H1 (cell line): Measurements from ENCODE around the gene AAK1. TPM values are rescaled to one million over a fixed set of nuclear protein-coding genes. Genes with fewer than 3 reads are reported as not detected.

ENCODE experiments used
- CTCF ChIA-PET: fragments of 300-600 bp; sonication (Branson Sonifier 250); formaldehyde crosslinking; loops from one replicate; lab custom pipeline; 2021; ENCODE audit not compliant: partially characterized antibody; lab: Charles Lee
- POLR2A ChIA-PET: fragments of 300-600 bp; sonication (Branson Sonifier 250); formaldehyde crosslinking; loops from one replicate; lab custom pipeline; 2021; ENCODE audit warnings: inconsistent platforms; ENCODE audit not compliant: partially characterized antibody; lab: Charles Lee
- DNase-seq, 2 experiments: peaks; one replicate each; pipeline versions ENCODE4 v3.0.0 to v3.0.0-alpha.2; 2010 to 2022; ENCODE audit warnings: low spot score in 2 of 2, low read depth in 1 of 2, mixed read lengths in 1 of 2
- FAIRE-seq: peaks from 2 replicates; lab custom pipeline; 2011; peaks lifted over from hg19 to GRCh38; lab: Jason Lieb, UNC
- H2AFZ ChIP-seq: 2 replicates; pipeline ENCODE4 v1.8.1; 2012; ENCODE audit warnings: low read length, inconsistent platforms
- H2AK5ac ChIP-seq: 2 replicates; pipeline ENCODE4 v1.6.1; 2013; ENCODE audit warnings: low read depth, low read length
- H2BK120ac ChIP-seq: replicated peaks from 2 replicates; pipeline ENCODE3; 2013; ENCODE audit warnings: low read depth, low read length, inconsistent platforms
- H2BK12ac ChIP-seq: 2 replicates; pipeline ENCODE4 v1.6.1; 2013; ENCODE audit warnings: low read depth, low read length
- H2BK15ac ChIP-seq: 2 replicates; pipeline ENCODE4 v1.6.1; 2013; ENCODE audit warnings: low read length
- H2BK20ac ChIP-seq: 2 replicates; pipeline ENCODE4 v1.6.1; 2013; ENCODE audit warnings: low read length
- H2BK5ac ChIP-seq: 2 replicates; pipeline ENCODE4 v1.6.1; 2013; ENCODE audit warnings: low read depth, low read length
- H3K14ac ChIP-seq: 2 replicates; pipeline ENCODE4 v1.6.1; 2013; ENCODE audit warnings: inconsistent platforms; ENCODE audit not compliant: insufficient read length
- H3K18ac ChIP-seq: 2 replicates; pipeline ENCODE4 v1.6.1; 2013; ENCODE audit warnings: low read length; ENCODE audit errors: extremely low read depth
- H3K23ac ChIP-seq: 2 replicates; pipeline ENCODE4 v1.6.1; 2013; ENCODE audit warnings: inconsistent platforms; ENCODE audit not compliant: insufficient read length
- H3K23me2 ChIP-seq: 2 replicates; pipeline ENCODE4 v1.6.1; 2013; ENCODE audit warnings: low read depth, low read length
- H3K27ac ChIP-seq: 2 replicates; pipeline ENCODE4 v1.6.1; 2011; ENCODE audit warnings: low read depth, low read length, inconsistent platforms
- H3K27me3 ChIP-seq, 4 experiments: replicated peaks in 1 of 4; 1 replicate in 1 of 4; 2 replicates in 3 of 4; pipeline versions ENCODE4 v1.6.1 to v1.8.1; 2011 to 2013; ENCODE audit warnings: low read length in 3 of 4, mild to moderate bottlenecking in 3 of 4, inconsistent platforms in 2 of 4, mixed read lengths in 2 of 4, moderate library complexity in 1 of 4; ENCODE audit not compliant: control insufficient read depth in 3 of 4, insufficient read depth in 3 of 4; ENCODE audit errors: extremely low read depth in 1 of 4
- H3K36me3 ChIP-seq, 4 experiments: 2 replicates each; pipeline versions ENCODE4 v1.6.1 to v1.8.1; 2011 to 2013; ENCODE audit warnings: mild to moderate bottlenecking in 4 of 4, low read length in 3 of 4, moderate library complexity in 2 of 4, control low read depth in 1 of 4, inconsistent platforms in 1 of 4; ENCODE audit not compliant: insufficient read depth in 4 of 4, control insufficient read depth in 2 of 4
- H3K4ac ChIP-seq: replicated peaks from 2 replicates; pipeline ENCODE3; 2013; ENCODE audit warnings: low read length, low read depth, mixed read lengths, inconsistent platforms; ENCODE audit not compliant: insufficient read length
- H3K4me1 ChIP-seq, 4 experiments: replicated peaks in 1 of 4; 1 replicate in 1 of 4; 2 replicates in 3 of 4; pipeline versions ENCODE4 v1.6.1 to v1.8.1; 2011 to 2013; ENCODE audit warnings: low read length in 3 of 4, inconsistent platforms in 2 of 4, mixed read lengths in 1 of 4; ENCODE audit not compliant: insufficient read depth in 4 of 4, control insufficient read depth in 3 of 4
- H3K4me2 ChIP-seq, 2 experiments: 2 replicates each; pipeline versions ENCODE4 v1.6.1 to v1.8.1; 2011 to 2013; ENCODE audit warnings: low read depth in 2 of 2, low read length in 2 of 2, control low read depth in 1 of 2, inconsistent platforms in 1 of 2, mild to moderate bottlenecking in 1 of 2; ENCODE audit not compliant: insufficient read depth in 1 of 2
- H3K4me3 ChIP-seq, 4 experiments: fragments of 200-600, 300-600 bp in 1 of 4; sonication (generic), shearing (Covaris generic), sonication (Bioruptor Twin) in 1 of 4; 2 replicates each; pipeline versions ENCODE4 v1.5.1 to v1.8.1; 2011 to 2016; ENCODE audit warnings: low read length in 4 of 4, low read depth in 3 of 4, control low read depth in 2 of 4, inconsistent platforms in 2 of 4, mild to moderate bottlenecking in 2 of 4, mixed read lengths in 1 of 4, moderate library complexity in 1 of 4; ENCODE audit not compliant: insufficient read depth in 2 of 4; ENCODE audit errors: extremely low read depth in 1 of 4
- H3K56ac ChIP-seq: replicated peaks from 2 replicates; pipeline ENCODE3; 2013; ENCODE audit warnings: low read depth, mild to moderate bottlenecking, mixed read lengths, low read length, inconsistent platforms; ENCODE audit not compliant: insufficient read length
- H3K79me1 ChIP-seq: 2 replicates; pipeline ENCODE4 v1.6.1; 2013; ENCODE audit warnings: low read depth, low read length, control low read depth
- H3K79me2 ChIP-seq, 2 experiments: 2 replicates each; pipeline versions ENCODE4 v1.6.1 to v1.8.1; 2012 to 2013; ENCODE audit warnings: low read length in 2 of 2, mild to moderate bottlenecking in 2 of 2, inconsistent platforms in 1 of 2; ENCODE audit not compliant: insufficient read depth in 2 of 2, control insufficient read depth in 1 of 2
- H3K9ac ChIP-seq, 4 experiments: replicated peaks in 1 of 4; 1 replicate in 1 of 4; 2 replicates in 3 of 4; pipeline versions ENCODE4 v1.6.1 to v1.8.1; 2011 to 2013; ENCODE audit warnings: low read depth in 3 of 4, low read length in 3 of 4, control low read depth in 2 of 4, mild to moderate bottlenecking in 2 of 4, moderate library complexity in 2 of 4, inconsistent platforms in 1 of 4; ENCODE audit errors: extremely low read depth in 1 of 4
- H3K9me3 ChIP-seq, 2 experiments: 2 replicates each; pipeline versions ENCODE4 v1.6.1 to v1.8.1; 2012 to 2013; ENCODE audit warnings: mild to moderate bottlenecking in 2 of 2, moderate library complexity in 2 of 2, control low read depth in 1 of 2, inconsistent platforms in 1 of 2, low read depth in 1 of 2, low read length in 1 of 2, mixed read lengths in 1 of 2; ENCODE audit not compliant: insufficient read depth in 2 of 2
- H4K20me1 ChIP-seq, 2 experiments: replicated peaks in 1 of 2; 2 replicates each; pipeline versions ENCODE3 to v1.8.1; 2011 to 2013; ENCODE audit warnings: inconsistent platforms in 2 of 2, low read length in 2 of 2, mild to moderate bottlenecking in 1 of 2; ENCODE audit not compliant: insufficient read depth in 2 of 2, control insufficient read depth in 1 of 2
- H4K5ac ChIP-seq: 2 replicates; pipeline ENCODE4 v1.6.1; 2013; ENCODE audit warnings: low read length, low read depth, mixed read lengths, inconsistent platforms; ENCODE audit not compliant: insufficient read length
- H4K8ac ChIP-seq: 2 replicates; pipeline ENCODE4 v1.8.0; 2013; ENCODE audit warnings: mild to moderate bottlenecking, moderate library complexity, low read length, inconsistent platforms; ENCODE audit not compliant: insufficient read depth; ENCODE audit errors: extremely low read depth
- H4K91ac ChIP-seq: replicated peaks from 2 replicates; pipeline ENCODE3; 2013; ENCODE audit warnings: low read length, mixed read lengths, inconsistent platforms; ENCODE audit not compliant: insufficient read length
- BRCA1 ChIP-seq: IDR thresholded peaks from 2 replicates; pipeline ENCODE4 v1.6.1; 2012; ENCODE audit warnings: low read depth, low read length, improper control_type of control experiment
- CREB1 ChIP-seq: IDR thresholded peaks from 2 replicates; pipeline ENCODE4 v1.6.1; 2012; ENCODE audit warnings: inconsistent platforms
- GABPA ChIP-seq: IDR thresholded peaks from 2 replicates; pipeline ENCODE4 v1.6.1; 2011; ENCODE audit warnings: mild to moderate bottlenecking, low read length, moderate library complexity, borderline replicate concordance; ENCODE audit not compliant: insufficient read depth
- HDAC2 ChIP-seq, 2 experiments: fragments of 300-600 bp in 1 of 2; sonication (generic) in 1 of 2; IDR thresholded peaks; 2 replicates each; pipeline ENCODE4 v1.6.1; 2011 to 2012; ENCODE audit warnings: low read depth in 2 of 2, low read length in 2 of 2, mild to moderate bottlenecking in 2 of 2, moderate library complexity in 2 of 2, borderline replicate concordance in 1 of 2, inconsistent platforms in 1 of 2
- JUND ChIP-seq: IDR thresholded peaks from 2 replicates; pipeline ENCODE4 v1.6.1; 2011; ENCODE audit warnings: mild to moderate bottlenecking, improper control_type of control experiment, low read length
- KDM1A ChIP-seq: fragments of 200-600, 300-600 bp; sonication (generic); IDR thresholded peaks from 2 replicates; pipeline ENCODE4 v1.7.1; 2016; ENCODE audit warnings: mild to moderate bottlenecking, low read length, borderline replicate concordance
- SIN3A ChIP-seq, 2 experiments: IDR thresholded peaks in 1 of 2; conservative IDR thresholded peaks in 1 of 2; 2 replicates each; pipeline ENCODE4 v1.6.1; 2011 to 2012; ENCODE audit warnings: low read length in 2 of 2, improper control_type of control experiment in 1 of 2, low read depth in 1 of 2, mild to moderate bottlenecking in 1 of 2
- SIX5 ChIP-seq: IDR thresholded peaks from 2 replicates; pipeline ENCODE4 v1.6.1; 2011; ENCODE audit warnings: mild to moderate bottlenecking, low read depth, low read length
- TCF12 ChIP-seq: IDR thresholded peaks from 2 replicates; pipeline ENCODE4 v1.6.1; 2011; ENCODE audit warnings: low read depth, mild to moderate bottlenecking, low read length
- TEAD4 ChIP-seq: IDR thresholded peaks from 2 replicates; pipeline ENCODE4 v1.6.1; 2012; ENCODE audit warnings: low read depth, low read length, inconsistent platforms, mixed read lengths
- WGBS, 2 experiments: shearing (Covaris generic) in 1 of 2; methylation state at CpG; one replicate each; pipeline versions ENCODE4 v1.1.6 to v1.1.7; 2013 to 2015; ENCODE audit warnings: low lambda C conversion rate in 2 of 2, mixed read lengths in 2 of 2, inconsistent platforms in 1 of 2, low coverage in 1 of 2, missing lambda C conversion rate in 1 of 2; ENCODE audit not compliant: insufficient replicate concordance in 2 of 2, insufficient coverage in 1 of 2, insufficient read length in 1 of 2; ENCODE audit errors: extremely low coverage in 1 of 2, missing lambda C conversion rate in 1 of 2; 5-methylcytosine and 5-hydroxymethylcytosine counted together
- polyA plus RNA-seq, 7 experiments: library from polyadenylated mRNA; depleted of rRNA in 3 of 7; stranded (reverse) in 5 of 7; unstranded in 2 of 7; fragments of >200 nt in 5 of 7; fragments of 200-250 nt in 2 of 7; gene quantifications; 1 replicate in 5 of 7; 2 replicates in 1 of 7; 4 replicates in 1 of 7; pipeline versions ENCODE4 v1.2.1 to v1.2.3, GENCODE V29; 2011 to 2013; ENCODE audit warnings: missing spikeins in 2 of 7, mixed read lengths in 2 of 7
- total RNA-seq: library from RNA; stranded (reverse); fragmentation: NEBNext Ultra II Directional; extraction: Animal tissue kit (Norgen Biotek cat#: 25700); gene quantifications from 2 replicates; pipeline ENCODE4 v1.2.1, GENCODE V29; 2021
- TF ChIP-seq, protein P1 (sequence below): IDR thresholded peaks from 2 replicates; pipeline ENCODE4 v1.6.1; 2012; ENCODE audit warnings: low read length, inconsistent platforms

The AAK1 gene
- total and polyA plus RNA-seq, 2 of the 8 experiments (the other 6 are each of a cell fraction or from before 2014, with no cell fraction given): 10.0 to 40.5 TPM

DNA sequence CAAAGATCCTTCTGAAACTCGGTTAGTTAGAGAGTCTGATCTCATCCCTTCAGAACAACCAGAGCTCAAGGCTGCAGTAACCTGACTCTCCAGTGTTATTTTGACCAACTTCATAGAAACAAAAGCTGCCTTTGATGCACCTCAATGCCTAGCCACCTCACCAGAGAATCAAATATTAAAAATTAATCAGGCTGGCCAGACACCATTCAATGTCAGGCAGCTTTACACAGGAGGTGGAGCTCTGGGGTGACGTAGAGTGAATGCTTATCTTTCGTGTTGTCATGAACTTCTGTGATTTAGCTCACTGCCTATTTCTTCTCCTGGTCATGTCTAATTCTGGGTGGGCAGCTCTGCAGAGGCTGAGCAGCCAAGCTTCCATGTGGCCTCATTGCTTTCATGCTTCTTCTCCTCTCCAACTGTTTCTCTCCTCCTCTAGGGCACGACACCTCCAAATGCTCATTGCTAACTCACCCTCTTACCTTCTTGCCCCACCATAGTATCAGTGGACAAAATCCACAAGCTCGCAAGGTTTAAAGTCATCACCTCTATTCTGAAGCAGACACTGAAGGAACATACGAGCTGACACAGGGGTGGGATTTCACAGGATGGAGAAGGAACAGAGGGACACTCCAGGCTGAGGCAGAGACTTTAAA lies 39.4 kb downstream of the AAK1 start:
- CTCF ChIA-PET: interaction anchor here (0.7 to 1.5 kb wide), 6 partner anchors 9 to 121 kb away, joined by 3 to 4 read pairs (median 3); no protein-coding TSS in a partner anchor
- no peak overlapping the region for H4K8ac ChIP-seq
- no peak overlapping the region for H2AK5ac ChIP-seq
- FAIRE-seq (no peak), DNase-seq (no peak)
- no peaks in the 10 kb centered on the region for H3K4me1 ChIP-seq
- H3K4me3 ChIP-seq: no peak overlapping the region
- no peak overlapping the region for H2BK5ac ChIP-seq
- no peaks in the 10 kb centered on the region for H3K36me3 ChIP-seq
- H4K20me1 ChIP-seq: no peaks in the 10 kb centered on the region
- no peak overlapping the region for H2BK20ac ChIP-seq
- no peak overlapping the region for H2BK120ac ChIP-seq
- no peak overlapping the region for H2AFZ ChIP-seq
- H3K27me3 ChIP-seq: no peaks in the 10 kb centered on the region
- POLR2A ChIA-PET: interaction anchor here (1.0 kb wide), 2 partner anchors 9 to 25 kb away, joined by 3 to 5 read pairs; no protein-coding TSS in a partner anchor
- no peak overlapping the region for H3K4ac ChIP-seq
- H3K27ac ChIP-seq: no peak overlapping the region
- H3K79me2 ChIP-seq: peaks cover 0 to 24% of the 10 kb centered on the region in 2 experiments; a peak in 1 of 4 replicates
- H2BK15ac ChIP-seq: no peak overlapping the region
- H3K23ac ChIP-seq: no peak overlapping the region
- H3K56ac ChIP-seq: no peak overlapping the region
- H2BK12ac ChIP-seq: no peak overlapping the region
- peaks cover 0 to 3% of the 10 kb centered on the region in 2 experiments; a peak in 1 of 4 replicates for H3K9me3 ChIP-seq
- H3K79me1 ChIP-seq: peaks cover 5% of the 10 kb centered on the region
- H4K5ac ChIP-seq: no peak overlapping the region
- 89% methylated on average over 6 of the region's 6 CpGs; no CpG with 5 or more reads in 1 of the 2 experiments for WGBS, 2 experiments
- no peak overlapping the region for H3K9ac ChIP-seq
- H3K4me2 ChIP-seq: no peak overlapping the region
- H3K14ac ChIP-seq: no peak overlapping the region
- no peak overlapping the region for H4K91ac ChIP-seq
- no peaks in the 10 kb centered on the region for H3K23me2 ChIP-seq
- H3K18ac ChIP-seq: no peak overlapping the region
- no peak for TF ChIP-seq TCF12
- no peak for TF ChIP-seq SIN3A (conservative IDR thresholded peaks at IDR 0.05 in 1 of 2, IDR thresholded peaks at IDR 0.05 in 1 of 2; ENCODE audit: low read depth in 1 of 2, low read length in 2 of 2)
- TF ChIP-seq HDAC2 (IDR thresholded peaks at IDR 0.05; ENCODE audit: borderline replicate concordance in 1 of 2, low read depth in 2 of 2, low read length in 2 of 2): no peak
- no peak for TF ChIP-seq SIX5
- TF ChIP-seq TEAD4: no peak
- no peak for TF ChIP-seq KDM1A
- no peak for TF ChIP-seq CREB1
- TF ChIP-seq BRCA1: no peak
- TF ChIP-seq, protein P1, sequence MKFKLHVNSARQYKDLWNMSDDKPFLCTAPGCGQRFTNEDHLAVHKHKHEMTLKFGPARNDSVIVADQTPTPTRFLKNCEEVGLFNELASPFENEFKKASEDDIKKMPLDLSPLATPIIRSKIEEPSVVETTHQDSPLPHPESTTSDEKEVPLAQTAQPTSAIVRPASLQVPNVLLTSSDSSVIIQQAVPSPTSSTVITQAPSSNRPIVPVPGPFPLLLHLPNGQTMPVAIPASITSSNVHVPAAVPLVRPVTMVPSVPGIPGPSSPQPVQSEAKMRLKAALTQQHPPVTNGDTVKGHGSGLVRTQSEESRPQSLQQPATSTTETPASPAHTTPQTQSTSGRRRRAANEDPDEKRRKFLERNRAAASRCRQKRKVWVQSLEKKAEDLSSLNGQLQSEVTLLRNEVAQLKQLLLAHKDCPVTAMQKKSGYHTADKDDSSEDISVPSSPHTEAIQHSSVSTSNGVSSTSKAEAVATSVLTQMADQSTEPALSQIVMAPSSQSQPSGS: no peak
- no peak for TF ChIP-seq JUND
- no peak for TF ChIP-seq GABPA
